Coronary artery (tissue), 2 donors: Measurements from ENCODE around the gene FAM3C.

Experiments
- DNase-seq: peaks from one replicate; pipeline ENCODE4 v3.0.0-alpha.2; 2017; ENCODE audit warnings: low spot score
- H3K27ac ChIP-seq, 2 donors: fragments of 200-600 bp; sonication (generic); one replicate each; pipeline ENCODE4 v1.5.1; 2016 to 2019
- H3K4me3 ChIP-seq: fragments of 200-600 bp; sonication (generic); 2 replicates; pipeline ENCODE4 v1.5.1; 2016; ENCODE audit warnings: mild to moderate bottlenecking, moderate library complexity
- CTCF ChIP-seq: fragments of 200-600 bp; sonication (generic); IDR thresholded peaks from one replicate; pipeline ENCODE4 v1.5.1; 2019; ENCODE audit warnings: antibody characterized with exemption

Gene FAM3C

GRCh38 chr7:121390109-121390508, 6.0 kb downstream of the FAM3C start:
- no peak for TF ChIP-seq CTCF
- H3K27ac ChIP-seq = no peak overlapping the region

GRCh38 chr7:121388950-121389349, 7.2 kb downstream of the FAM3C start:
- H3K4me3 ChIP-seq = no peak overlapping the region
- no peak overlapping the region for H3K27ac ChIP-seq
- no peak for DNase-seq
- TF ChIP-seq CTCF = no peak

More at GRCh38 chr7:121390109-121390508, 6.0 kb downstream of the FAM3C start:
- no peak for DNase-seq
- H3K4me3 ChIP-seq = no peak overlapping the region

GRCh38 chr7:121385800-121386179, 10.3 kb downstream of the FAM3C start:
- TF ChIP-seq CTCF = no peak
- DNase-seq = no peak
- Histone ChIP-seq H3K27ac (no peak overlapping the region), H3K4me3 (no peak overlapping the region)

- Histone ChIP-seq H3K27ac (no peak overlapping the region), H3K4me3 (no peak overlapping the region)
- DNase-seq = no peak
- no peak for TF ChIP-seq CTCF
Measured at GRCh38 chr7:121385056-121385799, 10.9 kb downstream of the FAM3C start.

- DNase-seq = no peak
- Histone ChIP-seq H3K27ac (no peak overlapping the region), H3K4me3 (no peak overlapping the region)
- TF ChIP-seq CTCF = no peak
Measured at GRCh38 chr7:121384265-121384664, 11.8 kb downstream of the FAM3C start.

GRCh38 chr7:121383235-121383910, 12.7 kb downstream of the FAM3C start:
- Histone ChIP-seq H3K27ac (no peak overlapping the region), H3K4me3 (no peak overlapping the region)
- no peak for TF ChIP-seq CTCF

GRCh38 chr7:121382473-121382872, 13.6 kb downstream of the FAM3C start:
- H3K27ac ChIP-seq = no peak overlapping the region
- TF ChIP-seq CTCF = no peak
- no peak for DNase-seq
- no peak overlapping the region for H3K4me3 ChIP-seq

More at GRCh38 chr7:121383235-121383910, 12.7 kb downstream of the FAM3C start:
- no peak for DNase-seq
